Panc1 (cell line): Measurements from ENCODE around the gene SYT9.

ENCODE experiments used
- CTCF ChIP-seq: fragments of 450-650 bp; IDR thresholded peaks from 2 replicates; pipeline ENCODE4 v1.5.1; 2017; ENCODE audit warnings: mild to moderate bottlenecking
- POLR2AphosphoS5 ChIP-seq: IDR thresholded peaks from 2 replicates; pipeline ENCODE4 v1.6.1; 2012; ENCODE audit warnings: mild to moderate bottlenecking, low read depth, low read length, moderate library complexity
- SIN3A ChIP-seq: IDR thresholded peaks from 2 replicates; pipeline ENCODE4 v1.6.1; 2012; ENCODE audit warnings: low read depth, mild to moderate bottlenecking, low read length, moderate library complexity, borderline replicate concordance; ENCODE audit not compliant: insufficient read depth
- TCF7L2 ChIP-seq: IDR thresholded peaks from 2 replicates; pipeline ENCODE4 v1.6.1; 2011; ENCODE audit warnings: mild to moderate bottlenecking, low read depth, low read length, inconsistent platforms
- TF ChIP-seq, protein P1 (sequence below), 2 experiments: IDR thresholded peaks; 2 replicates each; pipeline ENCODE4 v1.6.1; 2011 to 2012; ENCODE audit warnings: low read depth in 2 of 2, control low read depth in 1 of 2, low read length in 1 of 2, mild to moderate bottlenecking in 1 of 2, moderate library complexity in 1 of 2; ENCODE audit not compliant: insufficient read depth in 1 of 2

- TF ChIP-seq CTCF (no peak), POLR2AphosphoS5 (no peak), TCF7L2 (no peak), SIN3A (no peak)
- TF ChIP-seq, protein P1, sequence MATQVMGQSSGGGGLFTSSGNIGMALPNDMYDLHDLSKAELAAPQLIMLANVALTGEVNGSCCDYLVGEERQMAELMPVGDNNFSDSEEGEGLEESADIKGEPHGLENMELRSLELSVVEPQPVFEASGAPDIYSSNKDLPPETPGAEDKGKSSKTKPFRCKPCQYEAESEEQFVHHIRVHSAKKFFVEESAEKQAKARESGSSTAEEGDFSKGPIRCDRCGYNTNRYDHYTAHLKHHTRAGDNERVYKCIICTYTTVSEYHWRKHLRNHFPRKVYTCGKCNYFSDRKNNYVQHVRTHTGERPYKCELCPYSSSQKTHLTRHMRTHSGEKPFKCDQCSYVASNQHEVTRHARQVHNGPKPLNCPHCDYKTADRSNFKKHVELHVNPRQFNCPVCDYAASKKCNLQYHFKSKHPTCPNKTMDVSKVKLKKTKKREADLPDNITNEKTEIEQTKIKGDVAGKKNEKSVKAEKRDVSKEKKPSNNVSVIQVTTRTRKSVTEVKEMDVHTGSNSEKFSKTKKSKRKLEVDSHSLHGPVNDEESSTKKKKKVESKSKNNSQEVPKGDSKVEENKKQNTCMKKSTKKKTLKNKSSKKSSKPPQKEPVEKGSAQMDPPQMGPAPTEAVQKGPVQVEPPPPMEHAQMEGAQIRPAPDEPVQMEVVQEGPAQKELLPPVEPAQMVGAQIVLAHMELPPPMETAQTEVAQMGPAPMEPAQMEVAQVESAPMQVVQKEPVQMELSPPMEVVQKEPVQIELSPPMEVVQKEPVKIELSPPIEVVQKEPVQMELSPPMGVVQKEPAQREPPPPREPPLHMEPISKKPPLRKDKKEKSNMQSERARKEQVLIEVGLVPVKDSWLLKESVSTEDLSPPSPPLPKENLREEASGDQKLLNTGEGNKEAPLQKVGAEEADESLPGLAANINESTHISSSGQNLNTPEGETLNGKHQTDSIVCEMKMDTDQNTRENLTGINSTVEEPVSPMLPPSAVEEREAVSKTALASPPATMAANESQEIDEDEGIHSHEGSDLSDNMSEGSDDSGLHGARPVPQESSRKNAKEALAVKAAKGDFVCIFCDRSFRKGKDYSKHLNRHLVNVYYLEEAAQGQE (IDR thresholded peaks at IDR 0.05; ENCODE audit: insufficient read depth in 1 of 2, low read depth in 2 of 2, low read length in 1 of 2): no peak
These were observed 185.0 kb downstream of the SYT9 start for GRCh38 chr11:7436657-7437056.
